ENCODE data around the gene PGS1.
"Not testable (repeated sequence)": the region's sequence is repeated elsewhere in the genome, so short reads cannot be mapped to it uniquely, and the experiment has no call there.

The PGS1 gene

GRCh38 chr17:78378225-78379130, at the start of gene PGS1:
Gene PGS1, plus strand, starts transcription at chr17:78378649. Its CDS starts 17 bp downstream, at chr17:78378666.
- no peak for DNase-seq

- no peak for DNase-seq
Measured at GRCh38 chr17:78329263-78330059, 49.0 kb upstream of the PGS1 start.

- DNase-seq, result no peak
Measured at GRCh38 chr17:78330570-78331224, 47.8 kb upstream of the PGS1 start.

GRCh38 chr17:78331355-78331754, 47.1 kb upstream of the PGS1 start:
- DNase-seq, result not testable (repeated sequence)

- DNase-seq, result no peak
Measured at GRCh38 chr17:78332991-78333390, 45.5 kb upstream of the PGS1 start.

GRCh38 chr17:78335209-78335608, 43.2 kb upstream of the PGS1 start:
- DNase-seq, result no peak

- DNase-seq, result no peak
Measured at GRCh38 chr17:78337244-78338109, 41.0 kb upstream of the PGS1 start.

- DNase-seq, result no peak
Measured at GRCh38 chr17:78338486-78339259, 39.8 kb upstream of the PGS1 start.

- no peak for DNase-seq
Measured at GRCh38 chr17:78340183-78340955, 38.1 kb upstream of the PGS1 start.

GRCh38 chr17:78341559-78342448, 36.6 kb upstream of the PGS1 start:
- no peak for DNase-seq

- DNase-seq, result no peak
Measured at GRCh38 chr17:78342449-78343186, 35.8 kb upstream of the PGS1 start.

GRCh38 chr17:78343187-78343542, 35.3 kb upstream of the PGS1 start:
- DNase-seq, result no peak

GRCh38 chr17:78343543-78344201, 34.8 kb upstream of the PGS1 start:
- DNase-seq, result no peak

GRCh38 chr17:78344666-78345065, 33.8 kb upstream of the PGS1 start:
- DNase-seq, result no peak

- no peak for DNase-seq
Measured at GRCh38 chr17:78345172-78345571, 33.3 kb upstream of the PGS1 start.

GRCh38 chr17:78345791-78346494, 32.5 kb upstream of the PGS1 start:
- no peak for DNase-seq

- DNase-seq, result no peak
Measured at GRCh38 chr17:78346605-78347250, 31.7 kb upstream of the PGS1 start.
